Stimulated activated CD4-positive, alpha-beta T cell treated with anti-CD3 and anti-CD28 coated beads, Interleukin-4, amount 100 ng/mL, for 1 hour (primary cell): ENCODE data around the gene MAPKAPK2.
A peak's percentile ranks its signal among the peaks of the same experiment; 100 is the strongest.

ENCODE experiments used
- DNase-seq: peaks from one replicate; pipeline ENCODE4 v3.0.0-alpha.2; 2020

The MAPKAPK2 gene

DNA sequence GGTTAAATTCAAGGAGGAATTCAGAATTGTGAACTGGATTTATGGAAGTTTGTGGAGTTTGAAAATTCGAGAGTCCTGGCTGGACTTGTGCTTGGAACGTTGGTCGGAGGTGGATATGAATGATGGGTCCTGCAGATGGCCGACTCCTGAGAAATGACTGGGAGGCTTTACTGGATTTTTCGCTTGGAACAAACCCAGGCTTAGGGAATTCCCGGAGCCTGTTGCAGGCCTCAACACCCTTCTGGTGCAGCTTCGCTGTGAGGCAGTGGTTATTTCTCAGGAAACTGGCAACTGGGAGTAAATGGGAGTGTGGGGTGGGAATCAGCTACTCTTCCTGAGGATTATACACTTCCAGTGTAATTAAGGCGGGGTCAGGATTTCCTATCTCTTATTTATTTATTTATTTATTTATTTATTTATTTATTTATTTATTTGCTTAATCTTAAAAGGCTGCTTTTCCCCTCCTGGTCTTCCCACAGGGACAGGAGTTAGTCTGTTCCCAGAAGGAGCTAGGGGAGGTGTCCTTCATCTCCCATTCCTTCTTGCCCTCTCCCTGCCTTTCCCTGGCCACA lies 21.1 kb downstream of the MAPKAPK2 start:
- DNase-seq, result no peak

DNA sequence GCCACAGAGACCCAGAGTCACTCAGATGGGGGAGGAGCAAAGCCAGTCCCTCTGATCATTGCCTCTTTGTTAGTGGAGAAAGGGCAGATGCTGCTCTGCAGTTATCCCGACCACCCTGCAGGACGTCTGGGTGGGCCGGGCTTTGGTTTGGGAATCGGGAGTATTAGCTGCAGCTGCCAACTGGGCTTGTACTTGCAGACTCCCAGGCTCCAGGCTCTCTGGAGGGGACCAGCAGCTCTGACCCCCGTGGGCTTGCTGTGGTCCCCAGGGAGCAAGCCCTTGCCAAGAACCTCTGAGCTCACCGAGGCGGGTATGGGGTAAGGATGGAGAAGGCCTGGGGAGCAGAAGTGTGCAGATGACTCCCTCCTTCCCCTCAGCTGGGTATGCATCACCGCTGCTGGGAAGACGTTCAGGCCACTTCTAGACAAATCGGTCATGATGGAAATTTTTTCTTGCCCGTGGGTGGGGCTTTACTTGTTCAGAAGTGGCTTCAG lies 21.6 kb downstream of the MAPKAPK2 start:
- peak; percentile 43 for DNase-seq

DNA sequence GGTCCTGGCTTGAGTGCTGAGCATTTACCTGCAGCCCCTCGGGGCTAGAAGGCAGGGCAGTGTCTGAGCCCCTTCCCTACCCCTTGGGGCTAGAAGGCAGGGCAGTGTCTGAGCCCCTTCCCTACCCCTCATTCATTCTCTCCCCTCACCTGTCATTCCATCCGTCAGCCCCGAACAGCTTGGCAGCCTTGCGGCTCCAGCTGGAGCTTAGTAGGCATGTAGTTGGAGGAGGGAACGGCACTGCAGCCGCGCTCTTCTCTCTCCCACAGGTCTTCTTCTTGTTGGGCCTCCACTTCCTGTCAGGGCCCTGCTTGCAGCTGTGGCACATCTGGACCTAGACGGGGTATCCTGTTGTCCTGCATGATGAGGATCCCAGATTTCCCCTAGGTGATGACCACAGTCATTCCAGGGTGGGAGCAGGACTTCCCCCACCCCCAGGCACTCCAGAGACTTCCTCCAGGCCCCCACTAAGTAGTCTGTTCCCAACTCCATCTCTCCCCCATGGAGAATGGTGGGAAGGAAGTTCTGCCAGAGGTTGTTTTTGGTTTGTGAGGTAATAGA lies 22.2 kb downstream of the MAPKAPK2 start:
- no peak for DNase-seq

DNA sequence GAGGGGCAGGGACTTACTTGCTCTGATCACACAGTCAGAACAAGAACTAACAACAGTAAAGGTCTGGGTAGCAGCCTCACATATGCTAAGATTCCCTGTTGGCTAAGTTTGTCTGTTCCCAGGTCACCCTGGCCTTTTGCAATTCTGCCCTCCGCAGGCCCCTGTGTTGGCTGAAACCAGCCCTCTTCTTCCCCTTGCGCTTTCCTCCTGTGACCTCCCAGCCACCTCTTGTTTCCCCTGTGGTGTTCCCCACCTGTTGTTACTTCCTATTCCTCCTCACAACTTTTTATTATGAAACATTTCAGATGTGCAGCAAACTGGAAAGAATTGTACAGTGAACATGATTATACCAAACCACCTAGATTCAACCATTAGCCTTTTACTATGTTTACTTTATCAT lies 23.4 kb downstream of the MAPKAPK2 start:
- DNase-seq, result no peak

DNA sequence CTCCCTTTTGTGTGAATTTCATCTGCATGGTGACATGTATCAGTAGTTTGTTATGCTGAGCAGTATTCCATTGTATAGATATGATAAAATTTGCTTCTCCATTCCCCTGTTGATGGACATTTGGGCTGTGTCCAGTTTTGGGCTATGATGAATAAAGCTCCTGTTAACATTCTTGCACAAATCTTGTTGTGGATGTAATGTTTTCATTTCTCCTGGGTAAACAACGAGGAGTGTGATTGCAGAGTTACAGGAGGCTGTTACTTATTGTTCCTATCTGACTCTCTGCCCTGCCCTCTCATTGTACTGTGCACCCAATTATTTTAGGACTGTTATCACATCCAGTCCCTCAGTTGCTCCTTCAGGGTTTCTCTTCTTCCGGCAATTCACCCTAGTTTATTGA lies 24.2 kb downstream of the MAPKAPK2 start:
- no peak for DNase-seq

DNA sequence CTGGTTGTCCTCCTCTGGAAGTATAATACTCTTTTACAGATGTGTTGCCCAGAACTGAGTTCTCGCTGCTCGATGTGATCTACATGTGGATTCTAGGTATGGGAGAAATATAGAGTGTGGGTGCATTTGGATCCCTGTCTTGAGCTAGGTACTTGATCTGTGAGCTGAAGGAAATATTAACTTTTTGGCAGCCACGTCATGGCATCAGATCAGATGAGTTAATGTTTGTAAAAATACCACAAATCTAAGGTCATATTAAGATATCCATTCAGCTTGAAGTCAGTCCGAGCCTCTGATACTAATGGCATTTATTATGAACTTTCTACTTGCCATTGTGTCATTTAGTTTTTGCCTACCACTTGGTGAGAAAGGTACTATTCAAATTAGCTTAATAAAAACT lies 24.6 kb downstream of the MAPKAPK2 start:
- DNase-seq, result no peak

DNA sequence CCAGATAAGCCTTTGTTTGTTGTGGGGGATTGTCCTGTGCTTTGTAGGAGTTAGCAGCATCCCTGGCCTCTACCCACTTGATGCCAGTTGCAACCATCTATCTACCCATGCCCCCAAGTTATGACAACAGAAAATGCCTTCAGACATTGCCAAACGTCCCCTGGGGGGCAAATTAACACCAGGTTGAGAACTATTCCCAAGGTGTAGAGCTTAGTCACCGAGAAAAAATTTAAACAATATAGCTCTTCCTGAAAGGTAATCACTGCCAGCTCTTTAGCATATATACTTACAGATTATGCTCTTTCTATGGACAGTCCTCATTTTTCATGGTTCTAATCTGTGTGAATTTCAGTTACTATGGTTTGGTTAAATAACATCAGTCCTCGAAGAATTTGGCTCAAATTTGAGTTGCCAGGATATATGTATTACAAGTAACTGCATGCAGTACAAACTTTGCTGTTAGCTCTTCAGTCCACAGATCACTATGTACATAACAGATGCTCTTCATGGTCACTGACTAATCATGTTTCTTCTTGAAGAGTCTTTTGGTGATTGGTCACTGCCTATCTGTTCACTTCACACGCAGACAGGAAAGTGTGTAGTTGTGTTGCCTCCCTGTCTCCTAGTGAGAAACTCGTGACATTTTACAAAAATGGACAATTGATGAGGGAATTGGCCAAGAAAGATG lies 25.2 kb downstream of the MAPKAPK2 start:
- no peak for DNase-seq

DNA sequence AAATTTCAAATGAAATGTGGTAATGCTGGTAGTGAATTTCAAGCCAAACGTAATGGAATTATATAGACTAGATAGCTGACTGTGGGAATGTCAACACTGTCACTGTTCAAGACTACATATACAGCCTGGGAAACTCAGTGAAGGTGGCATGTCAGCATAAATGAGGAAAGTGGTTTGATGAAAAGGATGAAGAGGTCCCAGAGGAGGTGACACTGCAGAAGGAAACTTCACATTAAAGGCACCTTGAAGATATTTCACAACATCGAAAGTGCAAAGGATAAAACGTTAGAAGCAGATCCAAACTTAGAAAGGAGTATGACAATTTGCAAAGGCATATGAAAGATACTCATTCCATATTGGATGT lies 25.7 kb downstream of the MAPKAPK2 start:
- DNase-seq, result no peak

DNA sequence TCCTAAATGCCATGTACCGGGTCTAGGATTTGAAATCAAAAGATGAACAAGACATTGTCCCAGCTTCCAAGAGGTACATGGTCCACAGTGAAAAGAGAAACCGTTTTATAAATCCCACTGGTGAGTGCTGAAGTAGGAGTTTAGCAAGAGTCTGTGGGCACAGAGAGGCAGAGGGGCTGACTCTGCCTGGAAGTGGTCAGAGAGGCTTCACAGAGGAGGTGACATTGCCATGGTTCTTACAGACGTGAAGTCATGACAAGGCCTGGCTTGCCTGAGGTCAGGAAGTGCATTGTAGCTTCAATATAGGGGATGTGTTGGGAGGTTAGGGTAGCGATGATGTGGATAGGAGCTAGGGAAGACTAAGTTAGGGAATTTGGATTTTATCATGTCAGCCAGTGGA lies 28.4 kb downstream of the MAPKAPK2 start:
- no peak for DNase-seq

DNA sequence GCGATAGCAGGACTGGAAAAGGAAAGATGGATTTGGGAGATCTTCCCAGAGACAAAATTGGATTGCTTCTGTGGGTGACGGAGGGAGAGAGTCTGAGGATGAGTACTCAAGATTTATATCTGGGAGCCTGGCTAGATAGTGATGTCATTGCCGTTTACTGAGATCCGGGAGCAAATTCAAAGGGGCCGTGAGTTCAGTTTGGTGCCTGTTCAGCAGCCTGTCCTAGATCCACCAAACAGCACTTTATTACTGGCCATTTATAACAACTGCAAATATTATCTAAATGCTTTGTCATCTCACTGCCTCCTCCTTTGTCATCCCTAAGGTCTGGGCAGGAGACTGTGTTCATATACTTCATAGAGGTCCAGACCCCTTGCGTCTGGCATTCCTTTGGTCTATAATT lies 29.2 kb downstream of the MAPKAPK2 start:
- DNase-seq, result no peak

DNA sequence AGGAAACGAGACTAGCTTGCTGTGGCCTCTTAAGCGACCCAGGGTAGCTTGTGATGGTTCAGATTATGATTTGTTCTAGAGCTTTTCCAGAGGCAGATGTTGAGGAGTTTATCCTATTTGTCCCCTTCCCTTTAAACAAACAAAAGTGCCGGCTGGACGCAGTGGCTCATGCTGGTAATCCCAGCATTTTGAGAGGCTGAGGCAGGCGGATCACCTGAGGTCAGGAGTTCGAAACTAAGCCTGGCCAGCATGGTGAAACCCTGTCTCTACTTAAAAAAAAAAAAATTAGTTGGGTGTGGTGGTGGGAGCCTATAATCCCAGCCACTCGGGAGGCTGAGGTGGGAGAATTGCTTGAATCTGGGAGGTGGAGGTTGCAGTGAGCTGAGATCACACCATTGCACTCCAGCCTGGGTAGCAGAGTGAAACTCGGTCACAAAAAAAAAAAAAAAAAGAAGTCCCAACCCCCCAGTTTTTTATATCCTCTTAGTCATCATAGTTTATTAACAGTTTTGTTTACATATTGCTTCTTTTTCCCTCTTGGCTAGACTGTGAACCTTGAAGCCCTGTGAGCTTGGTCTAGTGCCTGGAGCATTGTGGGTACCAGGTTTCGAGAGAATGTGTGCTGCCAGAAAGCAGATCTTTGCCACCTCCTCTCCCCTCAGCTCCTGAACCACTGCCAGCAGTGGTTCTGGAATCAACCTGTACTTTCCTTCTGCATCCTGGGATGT lies 29.8 kb downstream of the MAPKAPK2 start:
- DNase-seq, result no peak

DNA sequence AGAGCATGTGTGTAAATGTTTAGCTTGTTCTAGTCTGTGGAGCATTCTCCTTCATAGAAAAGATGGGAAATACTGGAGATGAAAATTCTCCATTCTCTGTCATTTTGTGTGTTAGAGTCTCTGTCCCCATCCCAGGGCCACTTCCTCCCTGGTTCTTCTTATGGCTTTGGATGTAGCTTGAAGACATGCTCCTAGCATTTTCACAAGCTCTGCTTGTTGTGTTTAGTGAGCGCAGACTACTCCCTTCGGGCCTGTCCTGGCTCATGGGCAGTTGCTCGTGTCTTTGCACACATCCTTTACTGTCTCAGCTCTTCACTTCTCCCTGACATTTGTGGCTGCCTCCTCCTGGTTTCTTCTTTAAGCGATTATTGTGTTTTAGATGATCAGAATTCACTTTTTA lies 30.4 kb downstream of the MAPKAPK2 start:
- no peak for DNase-seq

DNA sequence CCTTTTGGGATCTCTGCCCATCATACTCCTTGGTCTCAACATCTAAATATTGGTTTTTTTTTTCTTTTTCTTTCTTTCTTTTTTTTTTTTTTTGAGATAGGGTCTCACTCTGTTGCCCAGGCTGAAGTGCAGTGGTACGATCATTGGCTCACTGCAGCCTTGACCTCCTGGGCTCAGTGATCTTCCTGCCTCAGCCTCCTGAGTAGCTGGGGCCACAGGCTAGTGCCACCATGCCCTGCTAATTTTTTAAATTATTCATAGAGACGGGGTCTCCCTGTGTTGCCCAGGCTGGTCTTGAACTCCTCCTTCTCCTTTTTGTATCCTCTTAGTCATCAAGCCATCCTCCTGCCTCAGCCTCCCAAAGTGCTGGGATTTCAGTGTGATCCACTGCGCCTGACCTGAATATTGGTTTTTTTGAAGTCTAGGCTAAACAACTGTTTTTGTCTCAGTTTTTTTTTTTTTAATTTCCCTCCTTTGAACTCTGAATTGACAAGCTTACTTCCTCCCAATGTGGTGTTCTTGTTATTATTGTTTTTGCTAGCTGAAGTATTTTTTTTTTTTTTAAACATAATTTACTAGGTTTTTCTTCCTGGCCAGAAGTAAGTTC lies 30.9 kb downstream of the MAPKAPK2 start:
- no peak for DNase-seq

DNA sequence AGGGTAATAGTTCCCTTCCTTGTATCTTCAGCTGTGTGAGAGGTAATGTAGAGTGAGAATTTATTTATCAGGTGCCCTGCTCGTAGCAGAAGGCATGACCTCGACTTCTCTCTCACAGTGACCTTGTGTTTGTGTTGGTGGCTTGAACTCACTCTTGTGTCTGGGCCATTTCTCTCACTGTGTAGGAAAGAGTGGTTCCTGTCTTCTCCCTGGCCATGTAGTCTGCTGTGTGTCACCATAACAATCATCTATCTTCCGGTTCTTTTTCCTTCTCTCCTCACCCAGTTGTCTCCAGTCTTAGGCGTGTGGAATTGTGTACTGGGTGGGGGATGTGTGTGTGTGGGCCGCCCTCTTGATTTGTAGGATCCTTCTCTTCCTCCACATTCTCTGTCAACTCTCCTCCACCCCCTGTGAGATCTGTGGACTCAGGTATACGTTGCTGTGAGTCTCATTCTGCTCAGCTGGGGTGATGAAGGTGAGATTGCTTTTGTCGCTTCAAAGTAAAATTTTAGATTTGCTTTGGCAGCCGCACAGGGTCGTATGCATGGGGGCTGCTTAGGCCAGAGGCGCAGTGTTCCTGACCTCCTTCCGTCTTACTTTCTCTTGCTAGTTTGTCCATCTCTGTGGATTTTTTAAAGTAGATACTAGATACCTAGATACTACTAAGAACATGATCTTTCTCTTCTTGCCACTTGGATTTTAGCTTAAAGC lies 31.6 kb downstream of the MAPKAPK2 start:
- no peak for DNase-seq

DNA sequence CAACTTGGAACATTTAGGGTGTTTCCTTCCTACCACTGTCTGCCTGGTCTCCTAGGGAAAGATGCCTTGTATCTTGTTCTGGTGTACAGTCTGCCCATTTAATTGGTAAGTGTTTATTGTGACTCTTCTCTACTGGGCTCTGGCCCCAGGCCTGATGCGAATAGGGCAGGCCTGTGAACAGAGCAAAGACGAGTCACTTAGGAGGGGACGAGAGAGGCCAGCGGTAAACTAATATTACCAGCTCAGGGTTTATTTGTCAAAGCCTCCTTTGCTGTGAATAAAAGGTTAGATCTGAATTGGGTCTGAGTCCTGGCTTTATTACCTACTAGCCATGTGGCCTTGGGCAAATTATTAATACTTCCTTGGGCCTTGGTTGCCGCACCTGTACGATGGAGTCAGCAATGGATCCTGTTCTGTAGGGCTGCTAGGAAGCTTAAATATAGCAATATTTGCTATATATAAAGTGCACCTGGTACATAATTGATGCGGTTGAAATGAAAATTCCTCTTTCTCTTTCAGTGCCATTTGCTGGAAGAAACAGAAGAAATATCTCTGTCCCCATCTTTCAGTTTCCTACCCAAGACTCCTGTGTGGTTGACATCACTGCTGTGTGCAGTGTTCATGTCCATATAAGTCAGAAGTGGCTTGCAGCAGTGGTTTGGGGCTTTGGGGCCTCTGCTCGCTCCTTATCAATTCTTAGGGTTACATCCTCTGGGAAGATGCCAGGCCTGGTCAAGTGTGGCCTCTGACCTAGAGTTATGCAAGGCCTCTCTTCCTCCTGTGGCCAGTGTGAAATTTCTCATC lies 32.4 kb downstream of the MAPKAPK2 start:
- no peak for DNase-seq

DNA sequence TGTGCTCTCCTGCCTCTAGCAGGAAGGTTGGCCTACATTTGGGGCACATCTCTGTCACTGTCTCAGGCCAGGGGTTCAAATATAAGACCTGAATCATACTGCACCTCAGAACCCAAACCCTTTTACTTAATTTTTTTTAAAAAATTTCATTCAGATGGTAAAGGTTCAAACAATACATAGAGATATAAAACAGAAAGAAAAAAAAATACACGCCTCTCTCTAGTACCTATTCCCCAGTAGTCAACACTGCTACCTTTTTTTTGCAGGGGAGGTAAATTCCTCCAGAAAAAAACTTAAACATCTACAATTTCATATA lies 32.9 kb downstream of the MAPKAPK2 start:
- no peak for DNase-seq

DNA sequence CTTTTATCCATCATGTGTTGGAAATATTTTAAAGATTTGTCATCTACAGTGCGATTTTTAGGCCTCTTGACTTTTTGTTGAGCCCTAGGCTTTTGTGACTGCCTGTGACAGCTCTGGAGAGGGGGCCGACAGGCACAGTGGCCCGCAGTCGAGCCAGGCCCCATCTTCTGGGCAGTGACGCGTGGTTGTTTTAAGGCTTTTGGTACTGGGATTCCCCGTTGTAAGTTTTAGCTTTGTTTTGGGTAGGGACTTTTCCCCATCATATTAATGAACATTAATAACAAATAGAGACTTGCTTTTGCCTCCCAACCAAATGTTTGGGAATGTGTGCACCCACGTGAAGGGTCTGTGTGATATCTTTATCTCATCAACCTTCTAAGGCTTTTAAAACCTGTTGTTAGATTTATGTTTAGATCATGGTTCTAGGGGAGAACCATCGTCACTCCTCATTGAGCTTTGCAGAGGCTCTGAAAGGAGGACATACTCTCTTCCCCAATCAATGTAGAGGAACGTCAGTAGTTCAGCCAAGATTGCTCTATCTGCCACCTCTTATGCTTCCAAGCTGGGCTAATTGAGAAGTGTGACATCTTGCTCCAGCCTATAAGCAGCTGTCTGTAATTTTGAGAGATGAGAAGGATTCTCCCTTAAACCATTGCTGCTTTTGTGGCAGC lies 34.6 kb downstream of the MAPKAPK2 start:
- no peak for DNase-seq

DNA sequence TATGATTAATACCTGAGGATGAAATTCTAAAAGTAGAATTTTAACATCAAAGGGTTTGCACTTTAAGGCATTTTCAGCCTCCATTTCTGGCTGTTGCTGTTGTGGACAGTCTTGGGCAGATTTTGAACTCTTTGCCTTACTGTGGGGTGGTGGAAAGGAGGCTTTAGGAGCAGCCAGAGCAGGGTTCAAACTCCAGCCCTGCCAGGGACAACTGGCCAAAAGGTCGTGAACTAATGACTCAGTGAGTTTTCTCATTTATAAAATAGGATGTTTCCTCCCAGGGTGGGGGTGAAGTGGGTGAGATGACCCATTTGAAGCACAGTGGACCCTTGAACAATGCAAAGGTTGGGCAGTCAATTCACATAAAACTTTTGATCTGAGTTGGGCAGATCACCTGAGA lies 36.7 kb downstream of the MAPKAPK2 start:
- DNase-seq, result no peak

DNA sequence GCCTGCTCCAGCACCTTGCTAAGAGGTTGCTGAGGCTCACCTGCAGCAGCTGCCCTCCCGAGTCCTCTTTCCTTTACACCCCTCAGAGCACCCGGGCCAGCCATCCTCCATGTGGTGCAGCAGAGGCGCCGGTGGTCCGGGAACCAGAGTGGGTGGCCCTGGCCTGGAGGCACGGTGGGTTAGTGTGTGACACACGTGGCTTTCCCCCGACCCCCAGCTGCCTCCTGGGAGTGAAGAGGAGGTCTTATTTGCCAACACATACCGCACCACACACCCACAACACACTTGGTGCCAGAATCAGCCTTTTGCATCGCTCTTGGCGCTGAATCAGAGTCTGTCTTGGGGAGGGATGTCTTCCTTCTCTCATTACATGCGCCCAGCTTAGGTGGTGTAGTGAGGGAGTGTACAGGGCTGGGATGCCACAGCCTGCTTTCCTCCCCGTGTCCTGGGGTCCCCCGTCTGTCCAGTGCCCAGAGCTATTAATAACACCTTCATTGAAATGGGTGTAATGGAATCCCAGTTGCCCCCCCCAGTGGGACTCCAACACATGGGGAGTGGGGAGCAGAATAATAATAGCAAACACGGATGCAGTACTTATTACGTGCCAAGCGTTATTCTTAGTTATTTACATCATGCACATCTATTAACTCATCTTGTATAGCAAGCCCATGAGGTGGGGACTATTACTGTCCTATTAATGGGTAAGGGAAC lies 38.2 kb downstream of the MAPKAPK2 start:
- DNase-seq, result no peak

DNA sequence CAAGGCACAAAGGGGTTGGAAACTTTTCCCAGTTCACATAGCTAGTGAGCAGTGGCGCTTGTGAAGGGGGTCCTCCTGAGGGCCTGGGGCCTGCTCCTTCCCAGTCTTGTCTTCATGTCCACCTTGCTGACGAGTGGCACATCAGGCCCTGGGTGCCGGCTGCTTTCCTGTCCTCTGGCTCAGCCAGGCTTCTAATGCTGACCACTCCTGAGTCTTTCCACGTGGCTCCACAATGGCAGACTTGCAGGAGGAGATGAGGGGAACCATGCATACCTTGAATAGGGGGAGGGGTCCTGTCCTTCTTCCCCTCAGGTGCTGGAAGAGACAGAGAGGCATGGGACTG lies 38.7 kb downstream of the MAPKAPK2 start:
- DNase-seq, result no peak
